SK-N-MC (cell line): Measurements from ENCODE around the gene CEP89.
"Not testable (repeated sequence)": the region's sequence is repeated elsewhere in the genome, so short reads cannot be mapped to it uniquely, and the experiment has no call there.

Experiments used
- DNase-seq: peaks from one replicate; pipeline ENCODE4 v3.0.0-alpha.2; 2011; ENCODE audit warnings: low read depth, low spot score
- H3K27ac ChIP-seq: fragments of 200-600 bp; sonication (generic); 2 replicates; pipeline ENCODE4 v1.5.1; 2016; ENCODE audit warnings: mixed run types
- H3K36me3 ChIP-seq: fragments of 200-600 bp; sonication (generic); 2 replicates; pipeline ENCODE4 v1.6.1; 2017; ENCODE audit warnings: antibody characterized with exemption, low read length, mixed read lengths; ENCODE audit not compliant: insufficient read depth
- H3K4me3 ChIP-seq: fragments of 200-600 bp; sonication (generic); 2 replicates; pipeline ENCODE4 v1.5.1; 2016
- H3K9ac ChIP-seq: fragments of 200-600 bp; sonication (generic); 2 replicates; pipeline ENCODE4 v1.8.0; 2017; ENCODE audit warnings: mixed run types, mixed read lengths; ENCODE audit not compliant: insufficient read length
- H3K9me3 ChIP-seq: fragments of 200-600 bp; sonication (generic); 2 replicates; pipeline ENCODE4 v1.6.1; 2017; ENCODE audit warnings: low read depth, mild to moderate bottlenecking, antibody characterized with exemption, low read length, moderate library complexity, mixed read lengths
- EZH2 ChIP-seq: fragments of 200-600 bp; sonication (generic); IDR thresholded peaks from one replicate; pipeline ENCODE4 v1.6.1; 2017; ENCODE audit warnings: antibody characterized with exemption
- FOXP2 ChIP-seq: optimal IDR thresholded peaks from 2 replicates; pipeline ENCODE3; 2011; ENCODE audit warnings: mild to moderate bottlenecking, moderate library complexity; ENCODE audit not compliant: insufficient read depth; ENCODE audit errors: extremely low read length, control extremely low read depth
- POLR2AphosphoS5 ChIP-seq: IDR thresholded peaks from 2 replicates; pipeline ENCODE4 v1.6.1; 2012; ENCODE audit warnings: mild to moderate bottlenecking, low read depth, low read length, borderline replicate concordance

The CEP89 gene

DNA sequence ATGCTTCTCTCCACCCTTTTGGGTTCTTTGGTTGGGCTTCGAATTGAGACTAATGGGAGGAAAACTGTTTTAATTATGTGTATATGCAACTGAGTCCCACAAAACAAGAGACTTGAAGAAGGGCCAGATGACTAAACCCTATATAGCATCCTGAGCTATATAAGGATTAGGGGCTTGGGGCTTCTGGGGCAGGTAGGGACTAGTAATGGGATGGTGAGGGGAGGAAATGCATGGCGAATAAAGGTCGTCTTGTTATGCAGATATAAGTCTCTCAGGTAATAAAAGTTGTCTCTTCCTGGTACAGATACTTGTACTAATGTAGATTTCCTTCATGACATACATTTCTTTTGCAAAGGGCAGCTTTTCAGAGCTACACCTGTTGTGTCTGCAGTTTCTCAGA, 99.4 kb downstream of the CEP89 start:
- H3K4me3 ChIP-seq = no peak overlapping the region
- TF ChIP-seq EZH2 (no peak), POLR2AphosphoS5 (no peak), FOXP2 (no peak)
- no peak overlapping the region for H3K27ac ChIP-seq
- no peak overlapping the region for H3K9ac ChIP-seq
- DNase-seq = no peak
- H3K9me3 ChIP-seq = no peaks in the 10 kb centered on the region
- H3K36me3 ChIP-seq = no peaks in the 10 kb centered on the region

- Histone ChIP-seq H3K9me3 (no peaks in the 10 kb centered on the region), H3K36me3 (no peaks in the 10 kb centered on the region), H3K9ac (no peak overlapping the region), H3K27ac (no peak overlapping the region), H3K4me3 (no peak overlapping the region)
- DNase-seq = no peak
- TF ChIP-seq POLR2AphosphoS5 (no peak), EZH2 (no peak), FOXP2 (no peak)
Measured at GRCh38 chr19:32870981-32871451, 100.7 kb downstream of the CEP89 start.

DNA sequence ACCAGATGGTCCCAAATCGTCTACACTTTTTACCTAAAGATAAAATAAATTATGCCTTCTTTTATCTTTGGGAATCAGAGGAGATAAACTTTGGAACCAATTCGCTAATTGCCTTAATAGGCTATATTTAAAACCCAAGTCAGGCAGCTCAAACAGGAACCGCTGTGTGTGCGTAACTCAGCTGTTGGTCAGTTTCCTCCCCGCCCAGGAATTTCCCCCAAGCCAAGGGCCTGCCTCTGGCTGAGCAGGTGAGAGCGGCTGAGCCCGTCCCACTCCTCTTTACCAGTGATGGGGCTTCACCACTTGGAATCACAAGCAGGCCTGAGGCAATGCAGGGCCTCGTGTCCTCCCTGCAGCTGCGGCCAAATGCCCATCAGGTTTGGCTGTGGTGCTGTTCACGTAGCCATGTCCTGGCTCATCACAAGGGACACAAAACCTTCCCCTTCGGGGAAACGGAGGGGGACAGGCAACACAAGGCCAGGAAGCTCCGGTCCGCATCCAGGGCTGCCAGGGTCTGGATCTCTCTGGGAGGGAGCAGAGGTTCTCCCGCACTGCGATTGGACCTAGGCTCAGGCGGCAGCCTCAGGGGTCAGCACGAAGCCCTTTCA, 101.7 kb downstream of the CEP89 start:
- H3K9ac ChIP-seq = no peak overlapping the region
- H3K27ac ChIP-seq = no peak overlapping the region
- no peak for DNase-seq
- no peaks in the 10 kb centered on the region for H3K36me3 ChIP-seq
- no peak overlapping the region for H3K4me3 ChIP-seq
- H3K9me3 ChIP-seq = no peaks in the 10 kb centered on the region
- TF ChIP-seq POLR2AphosphoS5 (no peak), FOXP2 (no peak), EZH2 (no peak)

GRCh38 chr19:32869369-32869965, 102.3 kb downstream of the CEP89 start, which contains the start of gene SLC7A9:
TSS of gene SLC7A9 (minus strand) at chr19:32869767. CDS start at chr19:32868534, 1,233 bp downstream.
- TF ChIP-seq POLR2AphosphoS5 (no peak), FOXP2 (no peak), EZH2 (no peak)
- Histone ChIP-seq H3K27ac (no peak within 1 kb of the TSS), H3K4me3 (no peak within 1 kb of the TSS), H3K9ac (no peak within 1 kb of the TSS), H3K9me3 (no peaks in the 10 kb centered on the region), H3K36me3 (no peaks in the 10 kb centered on the region)
- no peak for DNase-seq

GRCh38 chr19:32868206-32868950, 103.4 kb downstream of the CEP89 start:
- DNase-seq = no peak
- Histone ChIP-seq H3K4me3 (no peak overlapping the region), H3K9me3 (no peaks in the 10 kb centered on the region), H3K36me3 (no peaks in the 10 kb centered on the region), H3K9ac (no peak overlapping the region), H3K27ac (no peak overlapping the region)
- TF ChIP-seq POLR2AphosphoS5 = no peak
- TF ChIP-seq FOXP2 = no peak
- no peak for TF ChIP-seq EZH2

DNA sequence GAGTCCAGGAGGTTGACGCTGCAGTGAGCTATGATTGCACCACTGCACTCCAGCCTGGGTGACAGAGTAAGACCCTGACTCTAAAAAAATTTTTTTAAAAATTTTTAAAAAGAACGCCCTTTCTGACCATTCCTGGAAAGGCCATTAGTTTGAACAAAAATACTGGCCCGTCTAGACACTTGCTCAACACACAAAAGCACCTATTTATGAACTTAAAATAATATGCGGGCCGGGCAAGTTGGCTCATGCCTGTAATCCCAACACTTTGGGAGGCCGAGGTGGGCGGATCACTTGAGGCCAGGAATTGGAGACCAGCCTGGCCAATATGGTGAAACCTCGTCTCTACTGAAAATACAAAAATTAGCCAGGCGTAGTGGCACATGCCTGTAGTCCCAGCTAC, 104.3 kb downstream of the CEP89 start:
- not testable (repeated sequence) for H3K27ac ChIP-seq, H3K9ac ChIP-seq, DNase-seq, H3K9me3 ChIP-seq, H3K4me3 ChIP-seq, H3K36me3 ChIP-seq

DNA sequence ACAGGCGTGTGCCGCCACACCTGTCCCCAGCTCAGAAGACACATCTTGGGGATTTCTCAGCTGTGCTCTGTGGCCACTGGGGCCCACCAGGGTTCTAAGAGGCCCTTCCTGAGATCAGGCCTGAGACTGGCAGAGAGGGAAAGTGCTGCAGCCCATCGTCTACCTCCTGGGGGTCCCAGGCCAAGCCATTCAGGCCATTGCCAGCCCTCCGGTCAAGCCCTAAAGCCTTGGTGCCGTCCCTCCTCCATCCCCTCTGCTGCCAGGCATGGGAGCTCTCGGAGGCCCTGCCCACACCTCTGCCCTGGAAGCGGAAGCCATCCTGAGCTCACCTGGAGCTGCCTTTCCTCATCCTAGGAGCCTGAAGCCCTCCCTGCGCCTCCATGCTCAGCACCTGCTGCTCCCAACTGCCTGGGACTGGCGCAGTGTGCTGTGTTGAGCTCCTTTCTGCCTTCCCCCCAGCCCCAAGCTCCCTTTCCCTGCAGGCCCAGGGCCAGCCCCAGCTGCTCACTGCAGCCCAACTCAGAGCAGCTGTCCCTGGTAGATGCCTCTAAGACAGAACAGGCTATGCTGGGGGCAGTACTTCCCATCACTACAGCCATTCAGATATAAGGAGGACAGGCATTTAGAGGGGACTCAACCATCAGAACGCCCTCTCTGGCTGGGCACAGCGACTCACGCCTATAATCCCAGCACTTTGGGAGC, 105.0 kb downstream of the CEP89 start:
- no peak for DNase-seq
- no peak overlapping the region for H3K4me3 ChIP-seq
- TF ChIP-seq FOXP2 = no peak
- TF ChIP-seq POLR2AphosphoS5 = no peak
- no peak for TF ChIP-seq EZH2
- H3K27ac ChIP-seq = no peak overlapping the region
- no peaks in the 10 kb centered on the region for H3K9me3 ChIP-seq
- no peaks in the 10 kb centered on the region for H3K36me3 ChIP-seq
- no peak overlapping the region for H3K9ac ChIP-seq

DNA sequence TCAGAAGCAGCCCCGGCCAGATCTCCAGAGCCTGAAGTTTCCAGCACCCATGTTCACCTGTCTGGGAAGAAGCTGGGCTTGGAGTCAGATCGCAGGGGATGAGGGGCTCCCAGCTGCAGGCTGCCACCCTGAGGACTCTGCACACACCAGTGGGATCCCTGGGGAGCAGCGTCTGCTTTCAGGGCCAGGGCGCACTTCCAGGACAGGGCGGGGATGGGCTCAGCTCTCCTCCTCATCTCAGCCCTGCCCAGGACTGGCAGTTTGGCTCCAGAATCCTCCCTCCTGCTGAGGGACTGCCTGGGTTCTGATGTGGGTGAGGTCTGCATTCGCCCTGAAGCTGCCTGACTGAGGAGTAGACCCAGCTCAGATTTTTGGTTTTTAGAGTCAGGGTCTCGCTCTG, 105.7 kb downstream of the CEP89 start:
- no peak overlapping the region for H3K27ac ChIP-seq
- no peak overlapping the region for H3K9ac ChIP-seq
- no peak for DNase-seq
- H3K9me3 ChIP-seq = no peaks in the 10 kb centered on the region
- H3K4me3 ChIP-seq = no peak overlapping the region
- H3K36me3 ChIP-seq = no peaks in the 10 kb centered on the region
- no peak for TF ChIP-seq EZH2
- TF ChIP-seq FOXP2 = no peak
- TF ChIP-seq POLR2AphosphoS5 = no peak
